Mucosa of rectum (tissue), 2 donors: ENCODE results near the gene BAAT.

ENCODE experiments used
- H3K27ac ChIP-seq, 2 donors: one replicate each; pipeline ENCODE4 v1.7.0; 2013; ENCODE audit warnings: inconsistent platforms in 2 of 2, low read depth in 2 of 2, low read length in 2 of 2
- H3K27me3 ChIP-seq, 2 donors: one replicate each; pipeline ENCODE4 v1.7.0; 2013; ENCODE audit warnings: low read length in 2 of 2; ENCODE audit not compliant: control insufficient read depth in 2 of 2, insufficient read depth in 2 of 2
- H3K36me3 ChIP-seq, 2 donors: one replicate each; pipeline ENCODE4 v1.7.0; 2013; ENCODE audit warnings: low read length in 2 of 2; ENCODE audit not compliant: control insufficient read depth in 2 of 2, insufficient read depth in 2 of 2
- H3K4me1 ChIP-seq, 2 donors: one replicate each; pipeline ENCODE4 v1.7.0; 2013; ENCODE audit warnings: low read length in 2 of 2, mild to moderate bottlenecking in 1 of 2; ENCODE audit not compliant: control insufficient read depth in 2 of 2, insufficient read depth in 2 of 2
- H3K4me3 ChIP-seq, 2 donors: one replicate each; pipeline ENCODE4 v1.7.0; 2013; ENCODE audit warnings: low read length in 2 of 2
- H3K9ac ChIP-seq, 2 donors: one replicate each; pipeline ENCODE4 v1.7.0; 2013; ENCODE audit warnings: low read length in 2 of 2, low read depth in 1 of 2, mild to moderate bottlenecking in 1 of 2
- H3K9me3 ChIP-seq, 2 donors: one replicate each; pipeline ENCODE4 v1.7.0; 2013; ENCODE audit warnings: low read length in 2 of 2; ENCODE audit not compliant: control insufficient read depth in 2 of 2
- donor health status: healthy.
- donor health status: Normal muscosa, but diverticular disease.

Gene BAAT

DNA sequence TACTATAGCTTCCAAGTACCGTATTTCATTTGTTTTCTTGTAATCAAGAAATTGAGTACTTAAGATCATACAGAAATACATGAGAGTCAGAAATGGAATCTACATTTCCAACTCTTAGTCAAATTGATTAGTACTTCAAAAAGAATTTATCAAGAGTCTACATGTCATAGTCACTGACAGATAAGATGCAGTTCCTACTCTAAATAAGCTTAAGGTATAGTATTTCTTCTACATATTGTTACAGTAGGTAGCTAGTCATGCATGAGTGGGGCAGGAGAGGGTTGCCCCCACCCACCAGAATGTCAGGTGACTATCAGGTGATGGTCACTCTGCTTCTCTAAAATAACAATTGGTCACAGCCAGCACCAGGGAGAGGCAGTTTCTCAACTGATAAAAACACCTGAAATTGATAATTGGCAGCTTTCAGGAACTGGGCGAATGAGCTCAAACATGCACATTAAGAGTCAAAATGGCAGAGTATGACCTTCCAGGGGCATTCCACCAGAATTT, 2.9 kb downstream of the BAAT start:
- H3K4me3 ChIP-seq = no peak overlapping the region
- no peaks in the 10 kb centered on the region for H3K27me3 ChIP-seq
- no peaks in the 10 kb centered on the region for H3K4me1 ChIP-seq
- no peaks in the 10 kb centered on the region for H3K9me3 ChIP-seq
- no peaks in the 10 kb centered on the region for H3K36me3 ChIP-seq
- no peak overlapping the region for H3K27ac ChIP-seq
- no peak overlapping the region for H3K9ac ChIP-seq

DNA sequence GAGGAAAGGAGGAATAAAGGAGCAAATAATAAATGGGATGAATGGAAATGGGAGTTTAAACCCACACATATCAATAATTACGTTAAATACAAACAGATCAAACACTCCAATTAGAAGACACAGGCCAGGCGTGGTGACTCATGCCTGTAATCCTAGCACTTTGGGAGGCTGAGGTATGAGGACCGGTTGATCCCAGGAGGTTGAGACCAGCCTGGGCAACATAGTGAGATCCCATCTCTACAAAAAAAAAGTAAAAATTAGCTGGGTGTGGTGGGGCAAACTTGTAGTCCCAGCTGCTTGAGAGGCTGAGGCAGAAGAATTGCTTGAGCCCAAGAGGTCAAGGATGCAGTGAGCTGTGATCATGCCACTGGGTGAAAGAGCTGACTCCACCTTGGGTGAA, 3.7 kb downstream of the BAAT start:
- no peak overlapping the region for H3K9ac ChIP-seq
- no peaks in the 10 kb centered on the region for H3K4me1 ChIP-seq
- H3K27me3 ChIP-seq = no peaks in the 10 kb centered on the region
- no peak overlapping the region for H3K4me3 ChIP-seq
- H3K36me3 ChIP-seq = no peaks in the 10 kb centered on the region
- H3K27ac ChIP-seq = no peak overlapping the region
- no peaks in the 10 kb centered on the region for H3K9me3 ChIP-seq

- H3K4me3 ChIP-seq = no peak overlapping the region
These were observed 4.5 kb downstream of the BAAT start for GRCh38 chr9:101380295-101380694.

GRCh38 chr9:101376111-101376848, 8.5 kb downstream of the BAAT start:
- no peaks in the 10 kb centered on the region for H3K4me1 ChIP-seq
- no peaks in the 10 kb centered on the region for H3K9me3 ChIP-seq
- no peaks in the 10 kb centered on the region for H3K27me3 ChIP-seq
- H3K9ac ChIP-seq = no peak overlapping the region
- H3K4me3 ChIP-seq = no peak overlapping the region
- H3K36me3 ChIP-seq = no peaks in the 10 kb centered on the region
- H3K27ac ChIP-seq = no peak overlapping the region

More at GRCh38 chr9:101380295-101380694, 4.5 kb downstream of the BAAT start:
- no peaks in the 10 kb centered on the region for H3K27me3 ChIP-seq
- H3K4me1 ChIP-seq = no peaks in the 10 kb centered on the region
- no peaks in the 10 kb centered on the region for H3K9me3 ChIP-seq
- no peak overlapping the region for H3K9ac ChIP-seq
- H3K27ac ChIP-seq = no peak overlapping the region
- H3K36me3 ChIP-seq = no peaks in the 10 kb centered on the region

GRCh38 chr9:101375546-101375945, 9.3 kb downstream of the BAAT start:
- Histone ChIP-seq H3K4me3 (no peak overlapping the region), H3K27ac (no peak overlapping the region)

GRCh38 chr9:101372327-101373118, 12.3 kb downstream of the BAAT start:
- Histone ChIP-seq H3K4me1 (no peaks in the 10 kb centered on the region), H3K4me3 (no peak overlapping the region), H3K9ac (no peak overlapping the region), H3K9me3 (no peaks in the 10 kb centered on the region), H3K36me3 (no peaks in the 10 kb centered on the region), H3K27ac (no peak overlapping the region), H3K27me3 (no peaks in the 10 kb centered on the region)

More at GRCh38 chr9:101375546-101375945, 9.3 kb downstream of the BAAT start:
- Histone ChIP-seq H3K4me1 (no peaks in the 10 kb centered on the region), H3K9ac (no peak overlapping the region), H3K36me3 (no peaks in the 10 kb centered on the region), H3K27me3 (no peaks in the 10 kb centered on the region), H3K9me3 (no peaks in the 10 kb centered on the region)

DNA sequence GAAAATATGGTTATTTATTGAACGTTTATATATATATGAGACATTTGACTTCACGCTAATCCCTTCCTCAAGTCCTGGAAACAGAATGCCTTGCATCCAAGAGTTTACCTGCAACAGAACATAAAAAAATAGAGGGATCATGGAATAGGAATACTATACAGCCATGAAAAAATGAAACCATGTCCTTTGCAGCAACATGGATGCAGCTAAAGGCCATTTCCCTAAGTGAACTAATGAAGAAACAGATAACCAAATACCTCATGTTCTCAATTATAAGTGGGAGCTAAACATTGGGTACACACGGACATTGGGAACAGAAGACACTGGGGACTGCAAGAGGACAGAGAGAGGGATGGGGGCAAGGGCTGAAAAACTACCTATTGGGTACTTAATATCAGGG, 13.0 kb downstream of the BAAT start:
- Histone ChIP-seq H3K9ac (no peak overlapping the region), H3K27ac (no peak overlapping the region), H3K36me3 (no peaks in the 10 kb centered on the region), H3K9me3 (no peaks in the 10 kb centered on the region), H3K4me1 (no peaks in the 10 kb centered on the region), H3K4me3 (no peak overlapping the region), H3K27me3 (no peaks in the 10 kb centered on the region)

DNA sequence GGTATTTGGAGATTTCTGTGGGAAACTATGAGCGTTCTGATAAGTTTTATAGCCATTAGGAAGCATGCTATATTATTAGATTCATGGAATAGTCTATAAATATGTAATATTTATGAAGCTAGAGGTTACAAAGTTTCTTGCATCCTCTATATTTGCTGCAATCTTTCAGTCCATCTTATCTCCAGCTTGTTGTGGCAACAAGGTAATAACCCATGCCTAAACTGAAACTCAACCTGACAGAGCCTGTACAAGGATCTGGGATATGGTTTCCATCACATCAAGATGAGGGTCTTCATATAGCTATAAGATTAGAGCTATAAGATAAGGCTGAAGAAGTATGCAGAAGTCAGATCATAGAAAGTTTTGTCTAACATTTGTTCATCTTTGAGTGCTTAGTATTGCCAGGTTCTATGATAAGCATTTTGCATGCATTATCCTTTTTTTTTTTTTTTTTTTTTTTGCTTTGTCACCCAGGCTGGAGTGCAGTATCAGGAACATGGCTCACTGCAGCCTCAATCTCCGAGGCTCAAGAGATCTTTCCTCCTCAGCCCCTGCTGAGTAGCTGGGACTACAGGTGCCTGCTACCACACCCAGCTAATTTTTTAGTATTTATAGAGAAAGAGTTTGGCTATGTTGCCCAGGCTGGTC, 14.8 kb downstream of the BAAT start:
- no peaks in the 10 kb centered on the region for H3K36me3 ChIP-seq
- H3K9me3 ChIP-seq = no peaks in the 10 kb centered on the region
- no peaks in the 10 kb centered on the region for H3K4me1 ChIP-seq
- no peaks in the 10 kb centered on the region for H3K27me3 ChIP-seq
- no peak overlapping the region for H3K9ac ChIP-seq
- H3K4me3 ChIP-seq = no peak overlapping the region
- no peak overlapping the region for H3K27ac ChIP-seq

DNA sequence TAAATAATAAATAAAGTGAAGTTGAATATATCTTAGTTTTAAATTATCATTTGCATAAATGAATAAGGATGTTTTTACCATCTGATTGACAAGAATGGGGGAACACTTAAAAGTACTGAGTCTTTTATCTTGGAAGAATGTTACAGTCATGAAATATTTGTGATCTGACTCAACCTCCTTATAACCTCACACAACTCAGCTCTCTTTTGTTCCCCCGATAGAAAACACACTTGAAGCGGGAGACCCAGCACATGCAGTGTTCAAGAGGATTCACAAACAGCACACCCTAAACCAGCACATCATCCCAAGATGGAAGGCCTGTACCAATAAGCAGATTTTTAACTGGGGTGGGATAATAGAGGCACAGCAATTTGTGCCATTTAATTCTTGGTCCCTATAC, 15.5 kb downstream of the BAAT start:
- Histone ChIP-seq H3K4me3 (no peak overlapping the region), H3K27me3 (no peaks in the 10 kb centered on the region), H3K27ac (no peak overlapping the region), H3K9me3 (no peaks in the 10 kb centered on the region), H3K36me3 (no peaks in the 10 kb centered on the region), H3K9ac (no peak overlapping the region), H3K4me1 (no peaks in the 10 kb centered on the region)

DNA sequence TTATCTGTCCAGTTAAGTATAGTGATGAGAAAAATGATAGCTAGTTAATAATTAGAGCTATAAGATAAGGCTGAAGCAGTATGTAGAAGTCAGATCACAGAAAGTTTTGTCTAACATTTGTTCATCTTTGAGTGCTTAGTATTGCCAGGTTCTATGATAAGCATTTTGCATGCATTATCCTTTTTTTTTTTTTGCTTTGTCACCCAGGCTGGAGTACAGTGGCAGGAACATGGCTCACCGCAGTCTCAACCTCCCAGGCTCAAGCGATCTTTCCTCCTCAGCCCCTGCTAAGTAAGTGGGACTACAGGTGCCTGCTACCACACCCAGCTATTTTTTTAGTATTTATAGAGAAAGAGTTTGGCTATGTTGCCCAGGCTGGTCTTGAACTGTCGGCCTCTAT, 17.5 kb downstream of the BAAT start:
- Histone ChIP-seq H3K9ac (no peak overlapping the region), H3K27me3 (no peaks in the 10 kb centered on the region), H3K4me1 (no peaks in the 10 kb centered on the region), H3K36me3 (no peaks in the 10 kb centered on the region), H3K27ac (no peak overlapping the region), H3K9me3 (no peaks in the 10 kb centered on the region), H3K4me3 (no peak overlapping the region)
